ENCODE measurements around the gene CEACAM1.

DNA sequence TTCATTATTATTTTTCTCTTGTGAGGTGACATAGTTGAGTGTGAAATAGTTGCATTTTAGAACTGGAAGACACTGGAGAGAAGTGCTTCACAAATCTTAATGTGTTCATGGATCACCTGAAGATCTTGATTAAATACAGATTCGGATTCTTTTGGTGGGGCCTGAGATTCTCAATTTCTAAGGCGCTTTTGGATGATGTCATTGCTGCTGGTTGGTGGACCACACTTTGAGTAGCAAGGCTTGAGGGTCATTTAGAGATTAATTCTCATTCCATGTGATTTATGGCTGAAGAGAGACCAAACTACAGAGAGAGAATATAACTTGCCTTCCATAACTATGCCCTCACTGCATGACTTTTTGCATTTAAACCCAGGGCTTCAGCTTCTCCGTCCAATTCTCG lies 39.3 kb upstream of the CEACAM1 start:
- TF ChIP-seq ZNF175 (CRISPR knock-in tag; IDR thresholded peaks at IDR 0.05; ENCODE audit: low read depth) = no peak
- TF ChIP-seq, protein P1, sequence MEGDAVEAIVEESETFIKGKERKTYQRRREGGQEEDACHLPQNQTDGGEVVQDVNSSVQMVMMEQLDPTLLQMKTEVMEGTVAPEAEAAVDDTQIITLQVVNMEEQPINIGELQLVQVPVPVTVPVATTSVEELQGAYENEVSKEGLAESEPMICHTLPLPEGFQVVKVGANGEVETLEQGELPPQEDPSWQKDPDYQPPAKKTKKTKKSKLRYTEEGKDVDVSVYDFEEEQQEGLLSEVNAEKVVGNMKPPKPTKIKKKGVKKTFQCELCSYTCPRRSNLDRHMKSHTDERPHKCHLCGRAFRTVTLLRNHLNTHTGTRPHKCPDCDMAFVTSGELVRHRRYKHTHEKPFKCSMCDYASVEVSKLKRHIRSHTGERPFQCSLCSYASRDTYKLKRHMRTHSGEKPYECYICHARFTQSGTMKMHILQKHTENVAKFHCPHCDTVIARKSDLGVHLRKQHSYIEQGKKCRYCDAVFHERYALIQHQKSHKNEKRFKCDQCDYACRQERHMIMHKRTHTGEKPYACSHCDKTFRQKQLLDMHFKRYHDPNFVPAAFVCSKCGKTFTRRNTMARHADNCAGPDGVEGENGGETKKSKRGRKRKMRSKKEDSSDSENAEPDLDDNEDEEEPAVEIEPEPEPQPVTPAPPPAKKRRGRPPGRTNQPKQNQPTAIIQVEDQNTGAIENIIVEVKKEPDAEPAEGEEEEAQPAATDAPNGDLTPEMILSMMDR (IDR thresholded peaks at IDR 0.05 in 2 of 3, conservative IDR thresholded peaks at IDR 0.05 in 1 of 3; ENCODE audit: insufficient read depth in 2 of 3, low read depth in 1 of 3, low read length in 3 of 3) = no peak
- TF ChIP-seq CHD2 (IDR thresholded peaks at IDR 0.05; ENCODE audit: low read depth, low read length) = no peak
- TF ChIP-seq, protein P2, sequence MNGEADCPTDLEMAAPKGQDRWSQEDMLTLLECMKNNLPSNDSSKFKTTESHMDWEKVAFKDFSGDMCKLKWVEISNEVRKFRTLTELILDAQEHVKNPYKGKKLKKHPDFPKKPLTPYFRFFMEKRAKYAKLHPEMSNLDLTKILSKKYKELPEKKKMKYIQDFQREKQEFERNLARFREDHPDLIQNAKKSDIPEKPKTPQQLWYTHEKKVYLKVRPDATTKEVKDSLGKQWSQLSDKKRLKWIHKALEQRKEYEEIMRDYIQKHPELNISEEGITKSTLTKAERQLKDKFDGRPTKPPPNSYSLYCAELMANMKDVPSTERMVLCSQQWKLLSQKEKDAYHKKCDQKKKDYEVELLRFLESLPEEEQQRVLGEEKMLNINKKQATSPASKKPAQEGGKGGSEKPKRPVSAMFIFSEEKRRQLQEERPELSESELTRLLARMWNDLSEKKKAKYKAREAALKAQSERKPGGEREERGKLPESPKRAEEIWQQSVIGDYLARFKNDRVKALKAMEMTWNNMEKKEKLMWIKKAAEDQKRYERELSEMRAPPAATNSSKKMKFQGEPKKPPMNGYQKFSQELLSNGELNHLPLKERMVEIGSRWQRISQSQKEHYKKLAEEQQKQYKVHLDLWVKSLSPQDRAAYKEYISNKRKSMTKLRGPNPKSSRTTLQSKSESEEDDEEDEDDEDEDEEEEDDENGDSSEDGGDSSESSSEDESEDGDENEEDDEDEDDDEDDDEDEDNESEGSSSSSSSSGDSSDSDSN (IDR thresholded peaks at IDR 0.05; ENCODE audit: borderline replicate concordance in 1 of 2, low read depth in 2 of 2, low read length in 2 of 2) = no peak

Data from K562 (cell line).